GM21723 (cell line): Measurements from ENCODE around the gene ARHGEF26.
A peak's percentile ranks its signal among the peaks of the same experiment; 100 is the strongest.

Experiments
- ATAC-seq: cut with Tn5 transposase; IDR thresholded peaks from one replicate; pipeline ENCODE4 v1.9.1; 2021; ENCODE audit warnings: mild to moderate bottlenecking, moderate library complexity; ENCODE audit not compliant: unreplicated experiment

Gene ARHGEF26

GRCh38 chr3:154112146-154112852 is 8.9 kb upstream of the ARHGEF26 start:
- no peak for ATAC-seq

GRCh38 chr3:154113609-154114008 is 7.6 kb upstream of the ARHGEF26 start:
- no peak for ATAC-seq

GRCh38 chr3:154115332-154115731 is 5.9 kb upstream of the ARHGEF26 start:
- ATAC-seq: no peak

GRCh38 chr3:154119951-154120350 is 1.2 kb upstream of the ARHGEF26 start:
- no peak for ATAC-seq

- ATAC-seq: peak; percentile 56
These were observed 736 bp downstream of the ARHGEF26 start for GRCh38 chr3:154121701-154122551.

- no peak for ATAC-seq
These were observed 1.3 kb downstream of the ARHGEF26 start for GRCh38 chr3:154122552-154122911.

GRCh38 chr3:154122912-154123559 is 1.8 kb downstream of the ARHGEF26 start:
- ATAC-seq: no peak

GRCh38 chr3:154123906-154124305 is 2.7 kb downstream of the ARHGEF26 start:
- ATAC-seq: no peak

GRCh38 chr3:154125378-154126030 is 4.3 kb downstream of the ARHGEF26 start:
- ATAC-seq: no peak

- no peak for ATAC-seq
These were observed 5.5 kb downstream of the ARHGEF26 start for GRCh38 chr3:154126651-154127050.

- ATAC-seq: no peak
These were observed 8.4 kb downstream of the ARHGEF26 start for GRCh38 chr3:154129625-154130024.

GRCh38 chr3:154130540-154130939 is 9.3 kb downstream of the ARHGEF26 start:
- ATAC-seq: no peak

- no peak for ATAC-seq
These were observed 10.6 kb downstream of the ARHGEF26 start for GRCh38 chr3:154131830-154132229.

- no peak for ATAC-seq
These were observed 11.7 kb downstream of the ARHGEF26 start for GRCh38 chr3:154132777-154133375.

GRCh38 chr3:154135511-154136173 is 14.5 kb downstream of the ARHGEF26 start:
- no peak for ATAC-seq

GRCh38 chr3:154137036-154137435 is 15.8 kb downstream of the ARHGEF26 start:
- no peak for ATAC-seq

GRCh38 chr3:154139996-154140436 is 18.8 kb downstream of the ARHGEF26 start:
- ATAC-seq: no peak

- ATAC-seq: no peak
These were observed 21.4 kb downstream of the ARHGEF26 start for GRCh38 chr3:154142608-154143007.

GRCh38 chr3:154143873-154144272 is 22.7 kb downstream of the ARHGEF26 start:
- no peak for ATAC-seq

- ATAC-seq: no peak
These were observed 23.8 kb downstream of the ARHGEF26 start for GRCh38 chr3:154144825-154145465.
